CD4-positive, alpha-beta T cell (primary cell): ENCODE measurements around the gene RNF141. TPM values are rescaled to one million over a fixed set of nuclear protein-coding genes. Genes with fewer than 3 reads are reported as not detected.

Experiments
- ATAC-seq: fragments of 200-7000 bp; cut with Tn5 transposase; one replicate; pipeline ENCODE4 v1.10.0; 2022; ENCODE audit warnings: mild to moderate bottlenecking; ENCODE audit not compliant: poor library complexity
- CTCF ChIA-PET: fragments of 350-600 bp; sonication (Branson Sonifier 250); formaldehyde crosslinking; loops from one replicate; lab custom pipeline; 2021; ENCODE audit warnings: antibody characterized with exemption, inconsistent platforms; lab: Charles Lee
- POLR2A ChIA-PET: fragments of 350-600 bp; sonication (Branson Sonifier 250); formaldehyde crosslinking; loops from one replicate; lab custom pipeline; 2021; ENCODE audit warnings: antibody characterized with exemption, inconsistent platforms; lab: Charles Lee
- DNase-seq, 14 experiments: peaks; one replicate each; pipeline ENCODE4 v3.0.0-alpha.2; 2013 to 2020; ENCODE audit warnings: mixed read lengths in 2 of 14
- H3K27ac ChIP-seq, 2 donors: one replicate each; pipeline versions ENCODE4 v1.5.1 to v1.7.0; 2013; ENCODE audit warnings: low read length in 2 of 2, low read depth in 1 of 2, mild to moderate bottlenecking in 1 of 2
- H3K27me3 ChIP-seq, 2 experiments: 1 replicate in 1 of 2; 2 replicates in 1 of 2; pipeline versions ENCODE4 v1.6.1 to v1.7.0; 2013; ENCODE audit warnings: low read length in 2 of 2, control low read depth in 1 of 2, mild to moderate bottlenecking in 1 of 2, moderate library complexity in 1 of 2; ENCODE audit not compliant: insufficient read depth in 2 of 2, control insufficient read depth in 1 of 2
- H3K36me3 ChIP-seq: one replicate; pipeline ENCODE4 v1.6.1; 2013; ENCODE audit warnings: low read length, control low read depth; ENCODE audit not compliant: insufficient read depth
- H3K4me1 ChIP-seq: one replicate; pipeline ENCODE4 v1.6.1; 2013; ENCODE audit warnings: low read length, control low read depth; ENCODE audit not compliant: insufficient read depth
- H3K4me3 ChIP-seq: one replicate; pipeline ENCODE4 v1.5.1; 2013; ENCODE audit warnings: mild to moderate bottlenecking, low read length, moderate library complexity
- H3K9me3 ChIP-seq, 2 experiments: 1 replicate in 1 of 2; 2 replicates in 1 of 2; pipeline versions ENCODE4 v1.6.1 to v1.7.0; 2013; ENCODE audit warnings: low read length in 2 of 2, mild to moderate bottlenecking in 2 of 2, control low read depth in 1 of 2, moderate library complexity in 1 of 2; ENCODE audit not compliant: control insufficient read depth in 1 of 2, insufficient read depth in 1 of 2
- H3K27ac Mint-ChIP-seq: one replicate; pipeline ENCODE4 v1.8.0; 2020; ENCODE audit warnings: mixed read lengths
- H3K27me3 Mint-ChIP-seq: one replicate; pipeline ENCODE4 v1.8.0; 2021; ENCODE audit warnings: mixed read lengths
- H3K36me3 Mint-ChIP-seq: one replicate; pipeline ENCODE4 v1.8.0; 2021; ENCODE audit warnings: low read depth, mixed read lengths
- H3K4me1 Mint-ChIP-seq: one replicate; pipeline ENCODE4 v1.8.0; 2021; ENCODE audit warnings: low read depth, mixed read lengths
- H3K4me3 Mint-ChIP-seq: one replicate; pipeline ENCODE4 v1.8.0; 2020; ENCODE audit warnings: mild to moderate bottlenecking, mixed read lengths
- H3K9me3 Mint-ChIP-seq: one replicate; pipeline ENCODE4 v1.8.0; 2020; ENCODE audit warnings: mixed read lengths
- CTCF ChIP-seq: fragments of 200-600 bp; IDR thresholded peaks from one replicate; pipeline ENCODE4 v1.8.0; 2022; ENCODE audit warnings: antibody characterized with exemption, mild to moderate bottlenecking
- intact Hi-C, 2 experiments: fragments of 100-400 bp; cut with DNase I in 1 of 2; cut with micrococcal nuclease in 1 of 2; formaldehyde crosslinking; loops; one replicate each; pipeline versions ENCODE4 v1.15.1 to v1.9.0; 2023 to 2025; cut with DNase I, micrococcal nuclease
- total RNA-seq, 174 experiments: library from RNA in 2 of 174; stranded (reverse) in 2 of 174; gene quantifications; one replicate each; pipeline ENCODE4 v1.2.3 and lab custom pipeline; 2021 to 2026

The RNF141 gene
- total RNA-seq, 2 experiments from 2014 or later, result 18.0 to 19.0 TPM

- H3K36me3 ChIP-seq, result peaks cover 88% of the 10 kb centered on the region
- intact Hi-C loops, result no loop called here
- no peak for TF ChIP-seq CTCF
- H3K27me3 ChIP-seq, result no peaks in the 10 kb centered on the region
- CTCF ChIA-PET, result no interaction called here
- H3K4me1 ChIP-seq, result peaks cover 5% of the 10 kb centered on the region
- Mint-ChIP-seq H3K27ac (peak overlapping the region; percentile 12), H3K4me3 (no peak overlapping the region), H3K27me3 (no peaks in the 10 kb centered on the region), H3K36me3 (peaks cover 94% of the 10 kb centered on the region), H3K4me1 (peaks cover 8% of the 10 kb centered on the region), H3K9me3 (no peaks in the 10 kb centered on the region)
- H3K4me3 ChIP-seq, result no peak overlapping the region
- DNase-seq (no peak), ATAC-seq (no peak)
- no peaks in the 10 kb centered on the region for H3K9me3 ChIP-seq
- H3K27ac ChIP-seq, result no peak overlapping the region
- POLR2A ChIA-PET, result no interaction called here
Measured at GRCh38 chr11:10492084-10492483, 48.9 kb downstream of the RNF141 start.

DNA sequence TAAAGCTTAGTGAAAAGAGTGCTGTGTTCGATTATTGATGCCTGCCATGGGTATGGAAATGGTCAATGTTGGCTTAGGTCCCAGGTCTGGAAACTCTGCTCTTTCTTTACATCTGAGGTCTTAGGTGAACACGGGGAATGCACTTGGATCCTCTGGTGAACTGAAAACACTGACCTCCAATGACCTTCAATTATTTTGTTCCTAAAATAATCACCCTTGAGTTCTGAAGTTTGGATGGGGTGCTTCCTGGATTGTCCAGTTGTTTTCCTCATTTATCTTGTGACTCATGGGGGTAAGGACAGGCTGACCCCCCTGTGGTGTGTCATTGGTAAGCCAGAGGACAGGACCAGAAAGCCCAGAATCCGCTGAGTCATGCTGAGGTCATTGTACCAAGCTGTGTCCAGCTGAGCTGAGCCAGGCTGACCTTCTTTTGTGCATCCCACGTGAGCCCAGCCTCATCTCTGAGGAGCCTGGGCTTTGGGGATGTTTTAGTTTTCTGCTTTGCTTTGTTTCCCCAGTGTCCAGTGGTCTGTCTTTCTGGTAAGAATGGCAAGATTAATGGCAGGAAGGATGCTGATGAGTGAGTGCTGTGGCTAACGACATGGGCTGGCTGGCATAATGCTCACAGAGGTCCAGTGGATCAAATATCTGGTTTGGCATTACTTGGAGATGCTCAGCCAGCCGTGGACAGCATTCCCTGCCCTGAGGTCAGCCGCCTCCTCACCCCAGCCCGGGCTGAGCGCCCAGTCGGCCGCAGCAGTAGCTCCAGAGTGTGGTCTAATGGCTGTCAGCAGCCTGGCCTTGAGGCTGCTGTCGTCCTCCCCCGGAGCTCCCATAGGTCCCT, 50.4 kb downstream of the RNF141 start:
- intact Hi-C loops, result no loop called here
- Mint-ChIP-seq H3K4me1 (peaks cover 8% of the 10 kb centered on the region), H3K4me3 (no peak overlapping the region), H3K27ac (no peak overlapping the region), H3K27me3 (no peaks in the 10 kb centered on the region), H3K9me3 (no peaks in the 10 kb centered on the region), H3K36me3 (peaks cover 96% of the 10 kb centered on the region)
- no peak for ATAC-seq
- TF ChIP-seq CTCF, result no peak
- H3K4me3 ChIP-seq, result no peak overlapping the region
- no peak overlapping the region for H3K27ac ChIP-seq
- peaks cover 5% of the 10 kb centered on the region for H3K4me1 ChIP-seq
- peaks cover 90% of the 10 kb centered on the region for H3K36me3 ChIP-seq
- POLR2A ChIA-PET, result no interaction called here
- peak in 2 of 14 experiments; percentile 40 to 52 for DNase-seq
- no peaks in the 10 kb centered on the region for H3K9me3 ChIP-seq
- CTCF ChIA-PET, result interaction anchor here (2.6 kb wide), 1 partner anchor 50 kb away, joined by 6 read pairs; the partner anchor contains the start of gene RNF141
- H3K27me3 ChIP-seq, result no peaks in the 10 kb centered on the region

GRCh38 chr11:10490032-10490397, 51.0 kb downstream of the RNF141 start:
- peaks cover 89% of the 10 kb centered on the region for H3K36me3 ChIP-seq
- ATAC-seq (no peak), DNase-seq (no peak)
- no peaks in the 10 kb centered on the region for H3K9me3 ChIP-seq
- H3K4me3 ChIP-seq, result no peak overlapping the region
- H3K27ac ChIP-seq, result no peak overlapping the region
- Mint-ChIP-seq H3K27me3 (no peaks in the 10 kb centered on the region), H3K4me3 (no peak overlapping the region), H3K36me3 (peaks cover 94% of the 10 kb centered on the region), H3K9me3 (no peaks in the 10 kb centered on the region), H3K4me1 (peaks cover 8% of the 10 kb centered on the region), H3K27ac (no peak overlapping the region)
- intact Hi-C loops, result no loop called here
- H3K4me1 ChIP-seq, result peaks cover 5% of the 10 kb centered on the region
- TF ChIP-seq CTCF, result no peak
- CTCF ChIA-PET, result interaction anchor here (2.6 kb wide), 1 partner anchor 51 kb away, joined by 6 read pairs; the partner anchor contains the start of gene RNF141
- no peaks in the 10 kb centered on the region for H3K27me3 ChIP-seq
- POLR2A ChIA-PET, result no interaction called here
